ENCODE data around the gene SLC24A3.

GRCh38 chr20:19602675-19603375, 390.4 kb downstream of the SLC24A3 start:
- TF ChIP-seq POLR2A (IDR thresholded peaks at IDR 0.05) (no peak), CTCF (IDR thresholded peaks at IDR 0.05) (no peak)
